HepG2 (cell line): ENCODE results near the gene TGFB2. TPM values are rescaled to one million over a fixed set of nuclear protein-coding genes. Genes with fewer than 3 reads are reported as not detected.

Source experiments
- ATAC-seq: fragments of 200-7000 bp; cut with Tn5 transposase; 3 replicates; pipeline ENCODE4 v1.9.1; 2020; ENCODE audit warnings: mild to moderate bottlenecking, moderate library complexity
- BruUV-seq: library from RNA; stranded (reverse); fragments of 400-500 nt; replicated peaks from 2 replicates; lab custom pipeline; 2021; lab: Mats Ljungman, UMichigan
- CTCF ChIA-PET: fragments of 300-600 bp; formaldehyde crosslinking; extraction: SDS; loops from one replicate; lab custom pipeline; 2021; ENCODE audit warnings: low total read pairs, inconsistent platforms, low intra/inter-chr PET ratio; lab: Yijun Ruan, JAX
- POLR2A ChIA-PET: fragments of 350-600 bp; sonication (Branson Sonifier 250); formaldehyde crosslinking; loops from one replicate; lab custom pipeline; 2020; ENCODE audit warnings: antibody characterized with exemption, inconsistent platforms; lab: Yijun Ruan, JAX
- DNase-seq: peaks from one replicate; pipeline ENCODE4 v3.0.0-alpha.2; 2015; ENCODE audit warnings: low spot score
- FAIRE-seq: peaks from 3 replicates; lab custom pipeline; 2011; peaks lifted over from hg19 to GRCh38; lab: Jason Lieb, UNC
- H2AFZ ChIP-seq: one replicate; pipeline ENCODE4 v1.6.1; 2011; ENCODE audit warnings: low read length, inconsistent platforms
- H3K27ac ChIP-seq: fragments of 300-600 bp; 3 replicates; pipeline ENCODE4 v1.8.0; 2011; ENCODE audit warnings: mixed run types, mild to moderate bottlenecking, mixed read lengths, low read length, inconsistent platforms; ENCODE audit not compliant: insufficient read depth; ENCODE audit errors: extremely low read length
- H3K27me3 ChIP-seq, 2 experiments: fragments of 200-600 bp in 1 of 2; 2 replicates in 1 of 2; 3 replicates in 1 of 2; pipeline versions ENCODE4 v1.6.0 to v1.8.0; 2011; ENCODE audit warnings: low read length in 2 of 2, mild to moderate bottlenecking in 2 of 2, moderate library complexity in 2 of 2, inconsistent platforms in 1 of 2; ENCODE audit not compliant: insufficient read depth in 2 of 2, control insufficient read depth in 1 of 2
- H3K36me3 ChIP-seq, 2 experiments: fragments of 200-600 bp in 1 of 2; replicated peaks in 1 of 2; 2 replicates in 1 of 2; 3 replicates in 1 of 2; pipeline versions ENCODE4 v1.5.1 to v1.8.0; 2011; ENCODE audit warnings: low read length in 2 of 2, inconsistent platforms in 1 of 2; ENCODE audit not compliant: insufficient read depth in 2 of 2, control insufficient read depth in 1 of 2
- H3K4me1 ChIP-seq: 2 replicates; pipeline ENCODE4 v1.5.1; 2012; ENCODE audit warnings: low read length, inconsistent platforms; ENCODE audit not compliant: insufficient read depth
- H3K4me2 ChIP-seq: 2 replicates; pipeline ENCODE4 v1.6.0; 2011; ENCODE audit warnings: low read depth, low read length, inconsistent platforms
- H3K4me3 ChIP-seq, 3 experiments: fragments of 200-600 bp in 1 of 3; sonication (generic), shearing (Covaris generic) in 1 of 3; replicated peaks in 1 of 3; 2 replicates each; pipeline ENCODE4 v1.5.1; 2011 to 2016; ENCODE audit warnings: low read length in 3 of 3, inconsistent platforms in 2 of 3, low read depth in 2 of 3, mild to moderate bottlenecking in 2 of 3, control low read depth in 1 of 3, mixed read lengths in 1 of 3; ENCODE audit not compliant: insufficient read depth in 1 of 3
- H3K79me2 ChIP-seq: one replicate; pipeline ENCODE4 v1.6.1; 2011; ENCODE audit warnings: low read length, inconsistent platforms; ENCODE audit not compliant: insufficient read depth
- H3K9ac ChIP-seq: 2 replicates; pipeline ENCODE4 v1.6.0; 2011; ENCODE audit warnings: mild to moderate bottlenecking, low read depth, low read length, inconsistent platforms; ENCODE audit not compliant: insufficient read depth
- H3K9me3 ChIP-seq: 2 replicates; pipeline ENCODE4 v1.5.1; 2012; ENCODE audit warnings: mild to moderate bottlenecking, low read length
- H4K20me1 ChIP-seq: 2 replicates; pipeline ENCODE4 v1.6.0; 2011; ENCODE audit warnings: inconsistent platforms, mild to moderate bottlenecking, low read length, moderate library complexity; ENCODE audit not compliant: insufficient read depth
- DR1 ChIP-seq: sonication (generic); formaldehyde crosslinking; IDR thresholded peaks from 2 replicates; pipeline ENCODE4 v1.8.0; 2021; ENCODE audit warnings: mild to moderate bottlenecking, missing genetic modification reagents, inconsistent platforms
- FOSL2 ChIP-seq: sonication (generic); formaldehyde crosslinking; IDR thresholded peaks from 2 replicates; pipeline ENCODE4 v1.4.0; 2020; ENCODE audit warnings: missing genetic modification reagents
- MXI1 ChIP-seq: IDR thresholded peaks from 3 replicates; pipeline ENCODE4 v1.6.1; 2012; ENCODE audit warnings: low read depth, low read length, inconsistent platforms, borderline replicate concordance
- MZF1 ChIP-seq: sonication (generic); formaldehyde crosslinking; IDR thresholded peaks from 2 replicates; pipeline ENCODE4 v1.8.1; 2023; ENCODE audit warnings: mild to moderate bottlenecking, missing genetic modification reagents, borderline replicate concordance
- PAWR ChIP-seq: sonication (generic); formaldehyde crosslinking; IDR thresholded peaks from 2 replicates; pipeline ENCODE4 v1.4.0; 2020; ENCODE audit warnings: missing genetic modification reagents, mild to moderate bottlenecking, borderline replicate concordance
- RNF219 ChIP-seq: sonication (generic); formaldehyde crosslinking; IDR thresholded peaks from 2 replicates; pipeline ENCODE4 v1.5.0; 2020; ENCODE audit warnings: mild to moderate bottlenecking, missing genetic modification reagents
- SRY ChIP-seq: sonication (generic); formaldehyde crosslinking; IDR thresholded peaks from 2 replicates; pipeline ENCODE4 v1.8.0; 2022; ENCODE audit warnings: mild to moderate bottlenecking, missing genetic modification reagents
- ZBTB43 ChIP-seq: sonication (generic); formaldehyde crosslinking; conservative IDR thresholded peaks from 2 replicates; pipeline ENCODE4 v1.4.0; 2020; ENCODE audit warnings: missing genetic modification reagents
- ZNF33A ChIP-seq: sonication (generic); formaldehyde crosslinking; IDR thresholded peaks from 2 replicates; pipeline ENCODE4 v1.5.1; 2020; ENCODE audit warnings: missing genetic modification reagents, mild to moderate bottlenecking, moderate library complexity, borderline replicate concordance
- ZNF816 ChIP-seq: sonication (generic); formaldehyde crosslinking; IDR thresholded peaks from 2 replicates; pipeline ENCODE4 v1.8.0; 2022; ENCODE audit warnings: missing genetic modification reagents, mild to moderate bottlenecking, borderline replicate concordance
- ZNF841 ChIP-seq: sonication (generic); formaldehyde crosslinking; IDR thresholded peaks from 2 replicates; pipeline ENCODE4 v1.8.1; 2023; ENCODE audit warnings: missing genetic modification reagents, borderline replicate concordance
- ZSCAN12 ChIP-seq: sonication (generic); formaldehyde crosslinking; IDR thresholded peaks from 2 replicates; pipeline ENCODE4 v1.9.0; 2021; ENCODE audit warnings: mild to moderate bottlenecking, missing genetic modification reagents
- WGBS: methylation state at CpG from one replicate; pipeline ENCODE4 v1.1.6; 2017; ENCODE audit warnings: low lambda C conversion rate; 5-methylcytosine and 5-hydroxymethylcytosine counted together
- in situ Hi-C: cut with HindIII; loops from 2 replicates; pipeline ENCODE4 v1.10.0; 2017; ENCODE audit warnings: low pct_unique_long_range_greater_than_20kb; ENCODE audit not compliant: extremely low pct_ligation_motif_present
- intact Hi-C: fragments of 100-400 bp; cut with micrococcal nuclease; formaldehyde crosslinking; loops from one replicate; pipeline ENCODE4 v1.10.0; 2022; ENCODE audit not compliant: unreplicated experiment
- polyA plus RNA-seq, 8 experiments: library from polyadenylated mRNA; depleted of rRNA in 3 of 8; stranded (reverse) in 7 of 8; unstranded in 1 of 8; fragments of >200 nt; fragmentation: Illumina TruSeq in 4 of 8; extraction: Trizol in 4 of 8; gene quantifications; 2 replicates each; pipeline versions ENCODE4 v1.2.1 to v1.2.3, GENCODE V29; 2011 to 2016; ENCODE audit warnings: low read depth in 4 of 8, missing spikeins in 1 of 8, mixed read lengths in 1 of 8; ENCODE audit not compliant: insufficient read depth in 1 of 8
- total RNA-seq, 5 experiments: library from RNA; depleted of rRNA; stranded (reverse); fragments of >200 nt; fragmentation: Illumina TruSeq; extraction: Trizol; gene quantifications; 2 replicates each; pipeline ENCODE4 v1.2.3, GENCODE V29; 2016; ENCODE audit warnings: low read depth in 1 of 5
- TF ChIP-seq, protein P1 (sequence below): sonication (generic); formaldehyde crosslinking; conservative IDR thresholded peaks from 2 replicates; pipeline ENCODE4 v1.4.0; 2020; ENCODE audit warnings: mild to moderate bottlenecking, missing genetic modification reagents, moderate library complexity

Gene TGFB2
- total and polyA plus RNA-seq, 2 of the 13 experiments (the other 11 are each of a cell fraction or from before 2014, with no cell fraction given): 0.07 TPM; not detected in 1

DNA sequence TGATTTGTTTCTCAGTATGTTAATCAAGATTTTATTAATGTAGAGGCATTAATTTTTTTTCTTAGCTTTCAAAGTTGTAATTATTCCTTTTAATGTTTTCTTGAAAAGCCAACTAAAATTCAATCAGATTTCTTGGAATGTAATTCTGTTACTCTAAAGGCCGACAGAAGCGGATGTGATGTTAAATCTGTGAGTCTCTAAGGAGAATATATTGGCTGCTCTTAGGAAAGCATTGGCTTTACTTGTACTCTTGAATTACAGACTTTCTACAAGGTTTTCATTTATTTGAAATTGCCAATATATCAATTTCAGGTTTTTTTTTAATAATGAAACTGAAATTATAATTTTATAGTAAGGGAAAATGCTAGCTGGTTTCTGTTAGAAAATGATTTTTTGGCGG is 30.8 kb upstream of the TGFB2 start (continued):
- TF ChIP-seq, protein P1, sequence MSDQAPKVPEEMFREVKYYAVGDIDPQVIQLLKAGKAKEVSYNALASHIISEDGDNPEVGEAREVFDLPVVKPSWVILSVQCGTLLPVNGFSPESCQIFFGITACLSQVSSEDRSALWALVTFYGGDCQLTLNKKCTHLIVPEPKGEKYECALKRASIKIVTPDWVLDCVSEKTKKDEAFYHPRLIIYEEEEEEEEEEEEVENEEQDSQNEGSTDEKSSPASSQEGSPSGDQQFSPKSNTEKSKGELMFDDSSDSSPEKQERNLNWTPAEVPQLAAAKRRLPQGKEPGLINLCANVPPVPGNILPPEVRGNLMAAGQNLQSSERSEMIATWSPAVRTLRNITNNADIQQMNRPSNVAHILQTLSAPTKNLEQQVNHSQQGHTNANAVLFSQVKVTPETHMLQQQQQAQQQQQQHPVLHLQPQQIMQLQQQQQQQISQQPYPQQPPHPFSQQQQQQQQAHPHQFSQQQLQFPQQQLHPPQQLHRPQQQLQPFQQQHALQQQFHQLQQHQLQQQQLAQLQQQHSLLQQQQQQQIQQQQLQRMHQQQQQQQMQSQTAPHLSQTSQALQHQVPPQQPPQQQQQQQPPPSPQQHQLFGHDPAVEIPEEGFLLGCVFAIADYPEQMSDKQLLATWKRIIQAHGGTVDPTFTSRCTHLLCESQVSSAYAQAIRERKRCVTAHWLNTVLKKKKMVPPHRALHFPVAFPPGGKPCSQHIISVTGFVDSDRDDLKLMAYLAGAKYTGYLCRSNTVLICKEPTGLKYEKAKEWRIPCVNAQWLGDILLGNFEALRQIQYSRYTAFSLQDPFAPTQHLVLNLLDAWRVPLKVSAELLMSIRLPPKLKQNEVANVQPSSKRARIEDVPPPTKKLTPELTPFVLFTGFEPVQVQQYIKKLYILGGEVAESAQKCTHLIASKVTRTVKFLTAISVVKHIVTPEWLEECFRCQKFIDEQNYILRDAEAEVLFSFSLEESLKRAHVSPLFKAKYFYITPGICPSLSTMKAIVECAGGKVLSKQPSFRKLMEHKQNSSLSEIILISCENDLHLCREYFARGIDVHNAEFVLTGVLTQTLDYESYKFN (CRISPR knock-in tag): no peak
- TF ChIP-seq, all 625 proteins: peak for 0

DNA sequence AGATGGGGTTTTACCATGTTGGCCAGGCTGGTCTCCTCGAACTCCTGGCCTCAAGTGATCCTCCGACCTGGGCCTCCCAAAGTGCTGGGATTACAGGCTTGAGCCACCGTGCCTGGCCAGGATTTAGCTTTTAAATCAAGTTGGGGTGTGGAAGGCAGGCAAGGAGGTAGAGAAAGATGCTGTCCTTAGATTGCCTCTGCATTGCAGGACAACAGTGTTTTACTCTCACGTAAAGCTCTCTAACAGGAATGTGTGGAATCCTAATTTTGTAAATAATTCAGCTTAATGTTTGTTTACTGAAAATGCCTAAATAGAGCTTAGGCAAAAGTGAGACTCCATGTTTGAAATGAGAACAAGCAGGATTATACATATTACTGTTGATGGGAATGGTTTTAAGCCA is 29.5 kb upstream of the TGFB2 start:
- FAIRE-seq: no peak
- DNase-seq: no peak
- no peaks in the 10 kb centered on the region for H3K9me3 ChIP-seq
- H3K4me1 ChIP-seq: no peaks in the 10 kb centered on the region
- ATAC-seq: no peak
- no peaks in the 10 kb centered on the region for H4K20me1 ChIP-seq
- TF ChIP-seq ZNF816 (CRISPR knock-in tag): no peak
- TF ChIP-seq RNF219 (CRISPR knock-in tag): no peak
- TF ChIP-seq ZBTB43 (CRISPR knock-in tag): no peak
- no peak for TF ChIP-seq DR1 (CRISPR knock-in tag)
- TF ChIP-seq FOSL2: no peak
- TF ChIP-seq SRY (CRISPR knock-in tag): no peak
- TF ChIP-seq ZNF841 (CRISPR knock-in tag): no peak
- no peak for TF ChIP-seq PAWR
- TF ChIP-seq ZSCAN12: no peak
- TF ChIP-seq MZF1: no peak
- TF ChIP-seq ZNF33A (CRISPR knock-in tag): no peak
- TF ChIP-seq MXI1: no peak
- H3K27ac ChIP-seq: no peak overlapping the region
- no peak overlapping the region for H3K4me3 ChIP-seq
- intact Hi-C loops: no loop called here
- in situ Hi-C loops: no loop called here
- no peak overlapping the region for H3K4me2 ChIP-seq
- WGBS: 93% methylated on average over 4 of the region's 4 CpGs
- no TSS peak for BruUV-seq
- H3K79me2 ChIP-seq: no peaks in the 10 kb centered on the region
- CTCF ChIA-PET: no interaction called here
- no peak overlapping the region for H2AFZ ChIP-seq
- H3K36me3 ChIP-seq: peaks cover 4 to 20% of the 10 kb centered on the region in 2 experiments; a peak in 3 of 5 replicates
- POLR2A ChIA-PET: no interaction called here
- no peak overlapping the region for H3K9ac ChIP-seq
- H3K27me3 ChIP-seq: no peaks in the 10 kb centered on the region
